A549 (cell line): Measurements from ENCODE around the gene TET2.

Source experiments
- BHLHE40 ChIP-seq: IDR thresholded peaks from 2 replicates; pipeline ENCODE4 v1.6.1; 2012; ENCODE audit warnings: low read depth, low read length, inconsistent platforms
- CBX2 ChIP-seq: fragments of 200-600 bp; sonication (generic); IDR thresholded peaks from 2 replicates; pipeline ENCODE4 v1.6.1; 2016; ENCODE audit warnings: low read depth, mild to moderate bottlenecking, borderline replicate concordance
- EP300 ChIP-seq, 2 experiments: fragments of >200 bp; sonication (Bioruptor Twin); formaldehyde crosslinking; IDR thresholded peaks; 2 replicates in 1 of 2; 3 replicates in 1 of 2; pipeline ENCODE4 v1.6.1; 2016 to 2017
- HDAC2 ChIP-seq: fragments of 200-600 bp; sonication (generic); IDR thresholded peaks from 2 replicates; pipeline ENCODE4 v1.6.1; 2016
- JUN ChIP-seq, 2 experiments: fragments of >200 bp; sonication (Bioruptor Twin); formaldehyde crosslinking; IDR thresholded peaks; 2 replicates in 1 of 2; 3 replicates in 1 of 2; pipeline ENCODE4 v1.6.1; 2016 to 2017
- KDM1A ChIP-seq: fragments of 200-600 bp; sonication (generic); IDR thresholded peaks from 2 replicates; pipeline ENCODE4 v1.6.1; 2016; ENCODE audit warnings: low read depth, mild to moderate bottlenecking
- MAFK ChIP-seq: fragments of 450-650 bp; IDR thresholded peaks from 2 replicates; pipeline ENCODE4 v1.6.1; 2014; ENCODE audit not compliant: partially characterized antibody
- POLR2A ChIP-seq: IDR thresholded peaks from 2 replicates; pipeline ENCODE4 v1.6.1; 2012; ENCODE audit warnings: mild to moderate bottlenecking, low read length
- ZFP36 ChIP-seq: fragments of 450-650 bp; IDR thresholded peaks from 2 replicates; pipeline ENCODE4 v1.6.1; 2014; ENCODE audit warnings: borderline replicate concordance; ENCODE audit not compliant: partially characterized antibody
- TF ChIP-seq, protein P1 (sequence below): fragments of 150-350 bp; IDR thresholded peaks from 2 replicates; pipeline ENCODE4 v1.6.1; 2014; ENCODE audit warnings: low read depth, mild to moderate bottlenecking, low read length
- TF ChIP-seq, protein P2 (sequence below): fragments of >200 bp; sonication (Bioruptor Twin); formaldehyde crosslinking; IDR thresholded peaks from 3 replicates; pipeline ENCODE4 v1.5.1; 2016
- TF ChIP-seq, protein P3 (sequence below): fragments of 200-600 bp; sonication (generic); IDR thresholded peaks from 2 replicates; pipeline ENCODE4 v1.6.1; 2016; ENCODE audit warnings: antibody characterized with exemption, mild to moderate bottlenecking, moderate library complexity
- TF ChIP-seq, protein P4 (sequence below): fragments of >200 bp; sonication (Bioruptor Twin); formaldehyde crosslinking; IDR thresholded peaks from 3 replicates; pipeline ENCODE4 v1.6.1; 2016

DNA sequence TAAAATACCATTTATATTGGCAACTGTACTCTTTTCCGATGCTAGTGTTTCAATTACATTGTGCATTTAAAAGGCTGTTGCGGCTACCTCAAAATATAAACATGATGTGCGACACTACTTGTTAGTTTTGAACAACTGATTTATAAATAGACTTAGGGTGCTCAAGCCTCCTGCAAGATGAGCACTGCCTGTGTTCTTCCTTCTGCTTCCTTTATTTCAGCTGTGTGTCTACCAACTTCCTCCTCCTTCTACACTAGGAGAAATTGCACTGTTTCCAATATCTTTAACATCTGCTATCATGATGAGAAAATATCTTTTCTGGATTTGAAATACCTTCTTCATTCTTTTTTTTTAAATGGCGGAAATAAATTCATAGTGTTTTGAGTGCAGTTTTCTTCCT lies 24.0 kb downstream of the TET2 start:
- TF ChIP-seq, protein P1, sequence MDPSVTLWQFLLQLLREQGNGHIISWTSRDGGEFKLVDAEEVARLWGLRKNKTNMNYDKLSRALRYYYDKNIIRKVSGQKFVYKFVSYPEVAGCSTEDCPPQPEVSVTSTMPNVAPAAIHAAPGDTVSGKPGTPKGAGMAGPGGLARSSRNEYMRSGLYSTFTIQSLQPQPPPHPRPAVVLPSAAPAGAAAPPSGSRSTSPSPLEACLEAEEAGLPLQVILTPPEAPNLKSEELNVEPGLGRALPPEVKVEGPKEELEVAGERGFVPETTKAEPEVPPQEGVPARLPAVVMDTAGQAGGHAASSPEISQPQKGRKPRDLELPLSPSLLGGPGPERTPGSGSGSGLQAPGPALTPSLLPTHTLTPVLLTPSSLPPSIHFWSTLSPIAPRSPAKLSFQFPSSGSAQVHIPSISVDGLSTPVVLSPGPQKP: no peak
- TF ChIP-seq ZFP36: no peak
- TF ChIP-seq, protein P2, sequence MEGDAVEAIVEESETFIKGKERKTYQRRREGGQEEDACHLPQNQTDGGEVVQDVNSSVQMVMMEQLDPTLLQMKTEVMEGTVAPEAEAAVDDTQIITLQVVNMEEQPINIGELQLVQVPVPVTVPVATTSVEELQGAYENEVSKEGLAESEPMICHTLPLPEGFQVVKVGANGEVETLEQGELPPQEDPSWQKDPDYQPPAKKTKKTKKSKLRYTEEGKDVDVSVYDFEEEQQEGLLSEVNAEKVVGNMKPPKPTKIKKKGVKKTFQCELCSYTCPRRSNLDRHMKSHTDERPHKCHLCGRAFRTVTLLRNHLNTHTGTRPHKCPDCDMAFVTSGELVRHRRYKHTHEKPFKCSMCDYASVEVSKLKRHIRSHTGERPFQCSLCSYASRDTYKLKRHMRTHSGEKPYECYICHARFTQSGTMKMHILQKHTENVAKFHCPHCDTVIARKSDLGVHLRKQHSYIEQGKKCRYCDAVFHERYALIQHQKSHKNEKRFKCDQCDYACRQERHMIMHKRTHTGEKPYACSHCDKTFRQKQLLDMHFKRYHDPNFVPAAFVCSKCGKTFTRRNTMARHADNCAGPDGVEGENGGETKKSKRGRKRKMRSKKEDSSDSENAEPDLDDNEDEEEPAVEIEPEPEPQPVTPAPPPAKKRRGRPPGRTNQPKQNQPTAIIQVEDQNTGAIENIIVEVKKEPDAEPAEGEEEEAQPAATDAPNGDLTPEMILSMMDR: no peak
- TF ChIP-seq, protein P3, sequence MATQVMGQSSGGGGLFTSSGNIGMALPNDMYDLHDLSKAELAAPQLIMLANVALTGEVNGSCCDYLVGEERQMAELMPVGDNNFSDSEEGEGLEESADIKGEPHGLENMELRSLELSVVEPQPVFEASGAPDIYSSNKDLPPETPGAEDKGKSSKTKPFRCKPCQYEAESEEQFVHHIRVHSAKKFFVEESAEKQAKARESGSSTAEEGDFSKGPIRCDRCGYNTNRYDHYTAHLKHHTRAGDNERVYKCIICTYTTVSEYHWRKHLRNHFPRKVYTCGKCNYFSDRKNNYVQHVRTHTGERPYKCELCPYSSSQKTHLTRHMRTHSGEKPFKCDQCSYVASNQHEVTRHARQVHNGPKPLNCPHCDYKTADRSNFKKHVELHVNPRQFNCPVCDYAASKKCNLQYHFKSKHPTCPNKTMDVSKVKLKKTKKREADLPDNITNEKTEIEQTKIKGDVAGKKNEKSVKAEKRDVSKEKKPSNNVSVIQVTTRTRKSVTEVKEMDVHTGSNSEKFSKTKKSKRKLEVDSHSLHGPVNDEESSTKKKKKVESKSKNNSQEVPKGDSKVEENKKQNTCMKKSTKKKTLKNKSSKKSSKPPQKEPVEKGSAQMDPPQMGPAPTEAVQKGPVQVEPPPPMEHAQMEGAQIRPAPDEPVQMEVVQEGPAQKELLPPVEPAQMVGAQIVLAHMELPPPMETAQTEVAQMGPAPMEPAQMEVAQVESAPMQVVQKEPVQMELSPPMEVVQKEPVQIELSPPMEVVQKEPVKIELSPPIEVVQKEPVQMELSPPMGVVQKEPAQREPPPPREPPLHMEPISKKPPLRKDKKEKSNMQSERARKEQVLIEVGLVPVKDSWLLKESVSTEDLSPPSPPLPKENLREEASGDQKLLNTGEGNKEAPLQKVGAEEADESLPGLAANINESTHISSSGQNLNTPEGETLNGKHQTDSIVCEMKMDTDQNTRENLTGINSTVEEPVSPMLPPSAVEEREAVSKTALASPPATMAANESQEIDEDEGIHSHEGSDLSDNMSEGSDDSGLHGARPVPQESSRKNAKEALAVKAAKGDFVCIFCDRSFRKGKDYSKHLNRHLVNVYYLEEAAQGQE: no peak
- TF ChIP-seq, protein P4, sequence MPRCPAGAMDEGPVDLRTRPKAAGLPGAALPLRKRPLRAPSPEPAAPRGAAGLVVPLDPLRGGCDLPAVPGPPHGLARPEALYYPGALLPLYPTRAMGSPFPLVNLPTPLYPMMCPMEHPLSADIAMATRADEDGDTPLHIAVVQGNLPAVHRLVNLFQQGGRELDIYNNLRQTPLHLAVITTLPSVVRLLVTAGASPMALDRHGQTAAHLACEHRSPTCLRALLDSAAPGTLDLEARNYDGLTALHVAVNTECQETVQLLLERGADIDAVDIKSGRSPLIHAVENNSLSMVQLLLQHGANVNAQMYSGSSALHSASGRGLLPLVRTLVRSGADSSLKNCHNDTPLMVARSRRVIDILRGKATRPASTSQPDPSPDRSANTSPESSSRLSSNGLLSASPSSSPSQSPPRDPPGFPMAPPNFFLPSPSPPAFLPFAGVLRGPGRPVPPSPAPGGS: no peak
- no peak for TF ChIP-seq POLR2A
- no peak for TF ChIP-seq JUN (IDR thresholded peaks at IDR 0.05)
- no peak for TF ChIP-seq MAFK
- no peak for TF ChIP-seq HDAC2
- TF ChIP-seq EP300 (IDR thresholded peaks at IDR 0.05): no peak
- no peak for TF ChIP-seq CBX2
- no peak for TF ChIP-seq BHLHE40
- TF ChIP-seq KDM1A: no peak
